Measurements from ENCODE around the gene NCOA4. TPM values are rescaled to one million over a fixed set of nuclear protein-coding genes. Genes with fewer than 3 reads are reported as not detected.

NCOA4 gene
- total and polyA plus RNA-seq, 2 of the 8 experiments (the other 6 are each of a cell fraction or from before 2014, with no cell fraction given) = 28.9 to 65.2 TPM

DNA sequence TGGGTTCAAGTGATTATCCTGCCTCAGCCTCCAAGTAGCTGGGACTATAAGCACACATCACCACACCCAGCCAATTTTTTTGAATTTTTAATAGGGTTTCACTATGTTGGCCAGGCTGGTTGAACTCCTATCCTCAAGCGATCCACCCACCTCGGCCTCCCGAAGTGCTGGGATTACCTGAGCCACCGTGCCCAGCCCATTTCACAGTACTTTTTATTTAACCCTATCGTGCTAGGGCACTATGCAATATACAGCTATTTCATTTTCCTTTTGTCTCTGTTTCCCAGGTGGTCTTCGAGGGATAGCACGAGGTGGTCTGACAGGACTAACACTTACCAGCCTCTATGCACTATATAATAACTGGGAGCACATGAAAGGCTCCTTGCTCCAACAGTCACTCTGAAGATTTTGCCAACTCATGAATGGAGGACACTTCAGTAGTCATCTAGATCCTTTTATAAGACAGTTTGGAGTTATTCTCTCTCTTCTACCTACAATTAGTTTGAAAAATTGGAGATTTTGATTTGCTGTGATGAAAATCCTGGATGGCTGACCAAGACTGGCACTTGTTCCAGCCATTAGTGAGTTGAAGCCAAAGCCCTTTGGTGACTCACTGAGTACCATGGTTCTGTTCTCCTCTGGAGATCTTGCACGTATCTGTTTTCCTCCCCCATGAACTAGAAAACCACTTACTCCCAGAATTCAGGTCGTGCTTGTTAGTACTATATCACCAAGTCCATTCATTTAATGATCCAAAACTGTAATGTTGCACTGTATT is 27.3 kb downstream of the NCOA4 start:
- no peak overlapping the region for H3K23ac ChIP-seq (ENCODE audit: insufficient read length)
- no peak overlapping the region for H4K91ac ChIP-seq (replicated peaks; ENCODE audit: insufficient read length, low read length)
- no peak overlapping the region for H3K56ac ChIP-seq (replicated peaks; ENCODE audit: insufficient read length, low read depth, low read length)
- H3K4me1 ChIP-seq (replicated peaks in 1 of 4; ENCODE audit: control insufficient read depth in 3 of 4, insufficient read depth in 4 of 4, low read length in 3 of 4) = peaks cover 0 to 3% (median 0%) of the 10 kb centered on the region in 4 experiments; a peak in 2 of 7 replicates
- H3K4me2 ChIP-seq (ENCODE audit: insufficient read depth in 1 of 2, low read depth in 2 of 2, low read length in 2 of 2) = no peak overlapping the region
- DNase-seq (ENCODE audit: low read depth in 1 of 2, low spot score in 2 of 2) (no peak), FAIRE-seq (no peak)
- no peak overlapping the region for H2AFZ ChIP-seq (ENCODE audit: low read length)
- TF ChIP-seq TBP (IDR thresholded peaks at IDR 0.05; ENCODE audit: low read depth, low read length) (no peak), TAF1 (IDR thresholded peaks at IDR 0.05; ENCODE audit: low read depth, low read length) (no peak)
- H3K4me3 ChIP-seq (ENCODE audit: extremely low read depth in 1 of 4, insufficient read depth in 2 of 4, low read depth in 3 of 4, low read length in 4 of 4) = no peak overlapping the region
- H3K27ac ChIP-seq (ENCODE audit: low read depth, low read length) = no peak overlapping the region
- no peaks in the 10 kb centered on the region for H3K23me2 ChIP-seq (ENCODE audit: low read depth, low read length)
- no peaks in the 10 kb centered on the region for H3K79me2 ChIP-seq (ENCODE audit: control insufficient read depth in 1 of 2, insufficient read depth in 2 of 2, low read length in 2 of 2)
- H2BK120ac ChIP-seq (replicated peaks; ENCODE audit: low read depth, low read length) = no peak overlapping the region
- H3K27me3 ChIP-seq (replicated peaks in 1 of 4; ENCODE audit: control insufficient read depth in 3 of 4, extremely low read depth in 1 of 4, insufficient read depth in 3 of 4, low read length in 3 of 4) = no peaks in the 10 kb centered on the region
- CTCF ChIA-PET (ENCODE audit: partially characterized antibody) = interaction anchor here (0.7 kb wide), 1 partner anchor 27 kb away, joined by 3 read pairs; the partner anchor contains the start of gene NCOA4
- H3K18ac ChIP-seq (ENCODE audit: extremely low read depth, low read length) = no peak overlapping the region
- no peak overlapping the region for H2BK5ac ChIP-seq (ENCODE audit: low read depth, low read length)
- H4K5ac ChIP-seq (ENCODE audit: insufficient read length, low read depth, low read length) = no peak overlapping the region
- H2BK20ac ChIP-seq (ENCODE audit: low read length) = no peak overlapping the region
- no peak overlapping the region for H3K9ac ChIP-seq (replicated peaks in 1 of 4; ENCODE audit: extremely low read depth in 1 of 4, low read depth in 3 of 4, low read length in 3 of 4)
- no peak overlapping the region for H4K8ac ChIP-seq (ENCODE audit: extremely low read depth, insufficient read depth, low read length)
- 92% methylated on average over 9 of the region's 9 CpGs; no CpG with 5 or more reads in 1 of the 2 experiments for WGBS, 2 experiments (ENCODE audit: extremely low coverage in 1 of 2, insufficient coverage in 1 of 2, insufficient read length in 1 of 2, insufficient replicate concordance in 2 of 2, low coverage in 1 of 2, low lambda C conversion rate in 2 of 2, missing lambda C conversion rate in 1 of 2)
- peaks cover 17 to 70% (median 37%) of the 10 kb centered on the region in 4 experiments for H3K36me3 ChIP-seq (ENCODE audit: control insufficient read depth in 2 of 4, insufficient read depth in 4 of 4, low read length in 3 of 4)
- no peak overlapping the region for H3K14ac ChIP-seq (ENCODE audit: insufficient read length)
- POLR2A ChIA-PET (ENCODE audit: partially characterized antibody) = no interaction called here
- no peak overlapping the region for H2BK12ac ChIP-seq (ENCODE audit: low read depth, low read length)
- no peak overlapping the region for H2AK5ac ChIP-seq (ENCODE audit: low read depth, low read length)
- no peak overlapping the region for H2BK15ac ChIP-seq (ENCODE audit: low read length)
- H4K20me1 ChIP-seq (replicated peaks in 1 of 2; ENCODE audit: control insufficient read depth in 1 of 2, insufficient read depth in 2 of 2, low read length in 2 of 2) = no peaks in the 10 kb centered on the region
- H3K4ac ChIP-seq (replicated peaks; ENCODE audit: insufficient read length, low read depth, low read length) = no peak overlapping the region
- H3K9me3 ChIP-seq (ENCODE audit: insufficient read depth in 2 of 2, low read depth in 1 of 2, low read length in 1 of 2) = no peaks in the 10 kb centered on the region
- H3K79me1 ChIP-seq (ENCODE audit: low read depth, low read length) = no peaks in the 10 kb centered on the region; the same call in 1 of the 2 replicates
